K562 (cell line): Measurements from ENCODE around the gene CSTB. TPM values are rescaled to one million over a fixed set of nuclear protein-coding genes. Genes with fewer than 3 reads are reported as not detected.

ENCODE experiments used
- ATAC-seq: fragments of 200-7000 bp; cut with Tn5 transposase; 3 replicates; pipeline ENCODE4 v1.9.1; 2020; ENCODE audit warnings: moderate library complexity
- BruUV-seq: library from RNA; stranded (reverse); fragments of 400-500 nt; replicated peaks from 2 replicates; lab custom pipeline; 2021; lab: Mats Ljungman, UMichigan
- CTCF ChIA-PET: fragments of 300-600 bp; formaldehyde crosslinking; extraction: SDS; loops from one replicate; lab custom pipeline; 2021; ENCODE audit warnings: low intra/inter-chr PET ratio; lab: Yijun Ruan, JAX
- POLR2A ChIA-PET: fragments of 300-600, 350-650 bp; sonication (Branson Sonifier 250); formaldehyde crosslinking; extraction: SDS; loops from one replicate; lab custom pipeline; 2021; ENCODE audit warnings: antibody characterized with exemption, inconsistent platforms; lab: Yijun Ruan, JAX
- DNase-seq, 4 experiments: peaks; one replicate each; pipeline versions ENCODE4 v3.0.0 to v3.0.0-alpha.2; 2011 to 2018; ENCODE audit warnings: low spot score in 3 of 4, mixed read lengths in 3 of 4; ENCODE audit errors: extremely low read depth in 1 of 4
- FAIRE-seq: peaks from 2 replicates; lab custom pipeline; 2011; peaks lifted over from hg19 to GRCh38; lab: Jason Lieb, UNC
- H2AFZ ChIP-seq: 2 replicates; pipeline ENCODE4 v1.6.0; 2011; ENCODE audit warnings: low read depth, low read length, control low read depth, inconsistent platforms
- H3K27ac ChIP-seq: fragments of 200-600 bp; 3 replicates; pipeline ENCODE4 v1.8.0; 2011; ENCODE audit warnings: low read depth, mild to moderate bottlenecking, control low read depth, inconsistent platforms, low read length, moderate library complexity, mixed read lengths; ENCODE audit errors: extremely low read depth
- H3K27me3 ChIP-seq, 2 experiments: fragments of 300-600 bp in 1 of 2; 2 replicates in 1 of 2; 3 replicates in 1 of 2; pipeline versions ENCODE4 v1.6.0 to v1.8.0; 2011; ENCODE audit warnings: inconsistent platforms in 2 of 2, low read length in 2 of 2, mild to moderate bottlenecking in 1 of 2, mixed read lengths in 1 of 2, moderate library complexity in 1 of 2; ENCODE audit not compliant: control insufficient read depth in 2 of 2, insufficient read depth in 2 of 2
- H3K36me3 ChIP-seq: fragments of 300-600 bp; 3 replicates; pipeline ENCODE4 v1.8.0; 2011; ENCODE audit warnings: mild to moderate bottlenecking, low read length, inconsistent platforms; ENCODE audit not compliant: control insufficient read depth, insufficient read depth
- H3K4me1 ChIP-seq, 2 experiments: fragments of 200-600 bp in 1 of 2; replicated peaks in 1 of 2; 2 replicates in 1 of 2; 3 replicates in 1 of 2; pipeline versions ENCODE4 v1.5.1 to v1.8.0; 2011; ENCODE audit warnings: inconsistent platforms in 2 of 2, low read length in 2 of 2, mild to moderate bottlenecking in 1 of 2, mixed read lengths in 1 of 2, moderate library complexity in 1 of 2; ENCODE audit not compliant: control insufficient read depth in 2 of 2, insufficient read depth in 2 of 2
- H3K4me2 ChIP-seq: 2 replicates; pipeline ENCODE4 v1.6.1; 2011; ENCODE audit warnings: low read length, control low read depth, inconsistent platforms, mixed read lengths; ENCODE audit not compliant: insufficient read depth
- H3K4me3 ChIP-seq: fragments of 200-600 bp; sonication (generic), shearing (Covaris generic); 2 replicates; pipeline ENCODE4 v1.5.1; 2016; ENCODE audit warnings: control low read depth, inconsistent platforms
- H3K79me2 ChIP-seq: fragments of 200-600 bp; 3 replicates; pipeline ENCODE4 v1.8.0; 2011; ENCODE audit warnings: low read length, inconsistent platforms; ENCODE audit not compliant: control insufficient read depth, insufficient read depth
- H3K9ac ChIP-seq, 2 experiments: 2 replicates each; pipeline versions ENCODE4 v1.6.0 to v1.6.1; 2011; ENCODE audit warnings: low read depth in 2 of 2, low read length in 2 of 2, control low read depth in 1 of 2, inconsistent platforms in 1 of 2, mild to moderate bottlenecking in 1 of 2, mixed read lengths in 1 of 2; ENCODE audit not compliant: insufficient read depth in 1 of 2
- H3K9me1 ChIP-seq: one replicate; pipeline ENCODE4 v1.6.0; 2011; ENCODE audit warnings: inconsistent platforms, mild to moderate bottlenecking, low read length, moderate library complexity; ENCODE audit not compliant: control insufficient read depth, insufficient read depth
- H3K9me3 ChIP-seq: replicated peaks from 2 replicates; pipeline ENCODE4 v1.5.1; 2011; ENCODE audit warnings: low read depth, low read length, inconsistent platforms; ENCODE audit not compliant: control insufficient read depth, insufficient read depth
- H4K20me1 ChIP-seq: replicated peaks from 2 replicates; pipeline ENCODE4 v1.6.1; 2011; ENCODE audit warnings: low read length, inconsistent platforms, mixed read lengths; ENCODE audit not compliant: control insufficient read depth, insufficient read depth
- KDM5B ChIP-seq: fragments of 200-600 bp; sonication (generic); IDR thresholded peaks from 2 replicates; pipeline ENCODE4 v1.6.1; 2012; ENCODE audit warnings: low read depth, mild to moderate bottlenecking, moderate library complexity, low read length, control low read depth, inconsistent platforms; ENCODE audit not compliant: insufficient replicate concordance
- POLR2A ChIP-seq: fragments of 450-650 bp; conservative IDR thresholded peaks from 2 replicates; pipeline ENCODE4 v1.6.1; 2016
- POLR2G ChIP-seq: fragments of 200-400 bp; formaldehyde crosslinking; IDR thresholded peaks from 2 replicates; pipeline ENCODE4 v1.6.1; 2017; ENCODE audit warnings: low read depth, mild to moderate bottlenecking, antibody characterized with exemption, low read length, moderate library complexity
- RBFOX2 ChIP-seq: fragments of 200-400 bp; formaldehyde crosslinking; IDR thresholded peaks from 2 replicates; pipeline ENCODE4 v1.6.1; 2017; ENCODE audit warnings: low read depth, mild to moderate bottlenecking, low read length, moderate library complexity
- RBM22 ChIP-seq: fragments of 200-400 bp; formaldehyde crosslinking; IDR thresholded peaks from 2 replicates; pipeline ENCODE4 v1.6.1; 2018; ENCODE audit warnings: low read length, low read depth; ENCODE audit not compliant: poor library complexity, severe bottlenecking
- SUPT5H ChIP-seq: fragments of 450-650 bp; IDR thresholded peaks from 2 replicates; pipeline ENCODE4 v1.6.1; 2016
- THAP7 ChIP-seq: fragments of 250-450 bp; sonication (Bioruptor Pico); IDR thresholded peaks from 2 replicates; pipeline ENCODE4 v1.5.0; 2021
- WGBS: fragments of 100-300 bp; shearing (Covaris generic); methylation state at CpG from one replicate; pipeline ENCODE4 v1.1.6; 2016; ENCODE audit warnings: low coverage, mixed read lengths; ENCODE audit not compliant: insufficient coverage; ENCODE audit errors: missing lambda C conversion rate; 5-methylcytosine and 5-hydroxymethylcytosine counted together
- in situ Hi-C: fragments of 300-500 bp; cut with MboI; formaldehyde crosslinking; loops from 4 replicates; pipeline ENCODE4 v1.15.0; 2018; ENCODE audit warnings: inconsistent platforms, mixed read lengths
- intact Hi-C: fragments of 100-400 bp; cut with micrococcal nuclease; formaldehyde crosslinking; loops from 2 replicates; pipeline ENCODE4 v1.14.2; 2022
- polyA plus RNA-seq, 8 experiments: library from polyadenylated mRNA; depleted of rRNA in 4 of 8; stranded (reverse) in 5 of 8; unstranded in 3 of 8; fragments of >200 nt; fragmentation: Nextera tagmentation in 2 of 8; fragmentation: Illumina TruSeq in 1 of 8; extraction: Ambion mirVana in 2 of 8; extraction: Trizol in 1 of 8; gene quantifications; 2 replicates each; pipeline versions ENCODE4 v1.2.1 to v1.2.3, GENCODE V29; 2011 to 2014; ENCODE audit warnings: inconsistent platforms in 1 of 8, missing spikeins in 1 of 8
- total RNA-seq, 7 experiments: library from RNA; depleted of rRNA in 6 of 7; stranded (reverse); fragments of >200 nt in 6 of 7; fragmentation: Illumina TruSeq in 2 of 7; extraction: Trizol in 2 of 7; gene quantifications; 2 replicates each; pipeline versions ENCODE4 v1.2.1 to v1.2.3, GENCODE V29; 2011 to 2021; ENCODE audit warnings: low replicate concordance in 1 of 7

The CSTB gene
- total and polyA plus RNA-seq, 9 of the 15 experiments (the other 6 are each of a cell fraction or from before 2014, with no cell fraction given) = 12.4 to 65.0 (median 31.7) TPM

DNA sequence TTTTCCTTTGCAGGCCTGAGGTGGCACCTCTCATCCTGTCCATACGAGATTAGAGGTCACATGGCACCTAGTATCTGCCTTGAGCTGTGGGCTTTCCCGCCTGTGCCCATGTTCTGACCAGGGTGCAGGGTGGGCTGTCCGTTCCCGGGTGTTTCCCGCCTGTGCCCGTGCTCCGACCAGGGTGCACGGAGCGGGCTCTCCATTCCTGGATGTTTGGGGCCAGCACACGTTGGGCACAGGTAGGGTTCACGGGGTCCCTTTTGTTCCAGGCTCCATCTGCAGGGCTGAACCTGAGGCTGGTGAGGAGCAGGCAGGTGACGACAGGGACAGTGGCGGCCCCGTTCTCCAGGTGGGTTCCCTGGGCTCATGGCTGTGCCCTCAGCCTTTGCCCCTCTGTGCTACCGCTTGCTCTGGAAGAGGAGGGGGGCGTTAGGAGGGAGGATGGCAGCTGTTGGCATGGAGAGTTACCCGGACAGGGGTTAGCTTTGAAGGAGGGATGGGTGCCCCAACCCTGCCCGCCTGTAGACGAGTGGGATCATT, 23.3 kb upstream of the CSTB start:
- H3K4me3 ChIP-seq = no peak overlapping the region
- H3K79me2 ChIP-seq = peaks cover 19% of the 10 kb centered on the region; the same call in 2 of the 3 replicates
- intact Hi-C loops (no loop called here), in situ Hi-C loops (loop anchor here (25.0 kb wide), 1 partner anchor 338 kb away; the partner anchor contains the start of gene GATD3)
- ChIA-PET POLR2A (interaction anchor here (1.0 to 1.6 kb wide), 3 partner anchors 8 to 94 kb away, joined by 3 to 7 read pairs (median 4); partner anchors contain the start of gene RRP1), CTCF (interaction anchor here (0.6 kb wide), 1 partner anchor 251 kb away, joined by 3 read pairs; no protein-coding TSS in a partner anchor)
- H3K9me1 ChIP-seq = no peaks in the 10 kb centered on the region
- no peak overlapping the region for H3K4me2 ChIP-seq
- no peaks in the 10 kb centered on the region for H3K27me3 ChIP-seq
- 92% methylated on average over 19 of the region's 19 CpGs for WGBS
- TF ChIP-seq SUPT5H (peak; percentile 30), THAP7 (CRISPR knock-in tag) (no peak), KDM5B (no peak), POLR2G (peak; percentile 67), RBFOX2 (peak; percentile 46), POLR2A (0 out of 2 replicates have a peak, but pooled peaks have one; percentile 42), RBM22 (peak; percentile 59)
- DNase-seq (no peak), FAIRE-seq (no peak), ATAC-seq (no peak)
- no peak overlapping the region for H3K27ac ChIP-seq
- no peaks in the 10 kb centered on the region for H3K9me3 ChIP-seq
- no peak overlapping the region for H2AFZ ChIP-seq
- H3K9ac ChIP-seq = peak overlapping the region in 1 of 2 experiments; percentile 30; a peak in 1 of 4 replicates
- H3K36me3 ChIP-seq = peaks cover 100% of the 10 kb centered on the region
- H4K20me1 ChIP-seq = peaks cover 4% of the 10 kb centered on the region
- H3K4me1 ChIP-seq = peaks cover 0 to 32% of the 10 kb centered on the region in 2 experiments; a peak in 2 of 5 replicates
- BruUV-seq = no TSS peak
